ENCODE results near the gene CWH43. TPM values are rescaled to one million over a fixed set of nuclear protein-coding genes. Genes with fewer than 3 reads are reported as not detected.
"Not testable (repeated sequence)": the region's sequence is repeated elsewhere in the genome, so short reads cannot be mapped to it uniquely, and the experiment has no call there.

Gene CWH43
- total RNA-seq, 1 donor from 2014 or later, result not detected

DNA sequence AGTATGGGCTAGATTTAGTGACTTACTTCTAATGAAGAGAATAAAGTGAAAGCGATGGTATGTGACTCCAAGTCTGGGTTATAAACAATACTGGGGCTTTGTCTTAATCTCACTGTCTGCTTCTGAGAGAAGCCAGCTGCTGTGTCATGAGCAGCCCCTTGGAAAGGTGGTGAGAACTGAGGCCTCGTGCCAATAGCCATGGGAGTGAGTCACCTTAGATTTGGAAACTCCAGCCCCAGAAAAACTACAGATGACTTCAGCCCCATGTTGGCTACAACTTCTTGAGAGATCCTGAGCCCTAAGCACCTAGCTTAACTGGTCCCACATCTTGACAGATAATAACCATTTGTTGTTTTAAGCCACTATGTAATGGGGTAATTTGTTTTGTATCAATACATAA is 77.6 kb downstream of the CWH43 start:
- ATAC-seq (no peak), DNase-seq (ENCODE audit: missing footprints) (no peak)
- intact Hi-C loops (cut with DNase I), result no loop called here

DNA sequence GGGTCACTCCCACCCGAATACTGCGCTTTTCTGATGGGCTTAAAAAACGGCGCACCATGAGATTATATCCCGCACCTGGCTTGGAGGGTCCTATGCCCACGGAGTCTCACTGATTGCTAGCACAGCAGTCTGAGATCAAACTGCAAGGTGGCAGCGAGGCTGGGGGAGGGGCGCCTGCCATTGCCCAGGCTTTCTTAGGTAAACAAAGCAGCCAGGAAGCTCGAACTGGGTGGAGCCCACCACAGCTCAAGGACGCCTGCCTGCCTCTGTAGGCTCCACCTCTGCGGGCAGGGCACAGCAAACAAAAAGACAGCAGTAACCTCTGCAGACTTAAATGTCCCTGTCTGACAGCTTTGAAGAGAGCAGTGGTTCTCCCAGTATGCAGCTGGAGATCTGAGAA is 86.1 kb downstream of the CWH43 start:
- intact Hi-C loops (cut with DNase I); ATAC-seq; DNase-seq (ENCODE audit: missing footprints): not testable (repeated sequence)

DNA sequence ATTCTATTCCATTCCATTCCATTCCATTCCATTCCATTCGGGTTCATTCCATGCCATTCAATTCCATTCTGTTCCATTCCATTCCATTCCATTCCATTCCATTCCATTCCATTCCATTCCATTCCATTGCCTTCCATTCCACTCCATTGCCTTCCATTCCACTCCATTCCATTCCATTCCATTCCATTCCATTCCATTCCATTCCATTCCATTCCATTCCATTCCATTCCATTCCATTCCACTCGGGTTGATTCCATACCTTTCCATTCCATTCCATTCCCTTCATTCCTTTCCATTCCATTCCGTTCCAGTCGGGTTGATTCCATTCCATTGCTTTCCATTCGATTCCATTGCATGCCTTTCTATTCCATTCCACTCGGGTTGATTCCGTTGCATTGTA is 105.8 kb downstream of the CWH43 start:
- DNase-seq (ENCODE audit: missing footprints); intact Hi-C loops (cut with DNase I): not testable (repeated sequence)
- peak; percentile 51 for ATAC-seq

DNA sequence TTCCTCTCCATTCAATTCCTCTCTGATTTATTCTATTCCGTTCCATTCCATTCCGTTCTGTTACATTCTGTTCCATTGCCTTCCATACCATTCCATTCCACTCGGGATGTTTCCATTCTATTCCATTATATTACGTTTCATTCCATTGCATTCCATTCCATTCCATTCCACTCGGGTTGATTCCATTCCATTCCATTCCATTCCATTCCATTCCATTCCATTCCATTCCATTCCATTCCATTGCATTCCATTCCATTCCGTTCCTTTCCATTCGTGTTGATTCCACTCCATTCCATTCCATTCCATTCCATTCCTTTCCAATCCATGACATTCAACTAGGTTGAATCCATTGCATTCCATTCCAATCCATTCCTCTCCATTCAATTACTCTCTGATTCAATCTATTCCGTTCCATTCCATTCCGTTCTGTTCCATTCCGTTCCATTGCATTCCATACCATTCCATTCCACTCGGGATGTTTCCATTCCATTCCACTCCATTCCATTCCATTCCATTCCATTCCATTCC is 106.6 kb downstream of the CWH43 start:
- intact Hi-C loops (cut with DNase I), result not testable (repeated sequence)

DNA sequence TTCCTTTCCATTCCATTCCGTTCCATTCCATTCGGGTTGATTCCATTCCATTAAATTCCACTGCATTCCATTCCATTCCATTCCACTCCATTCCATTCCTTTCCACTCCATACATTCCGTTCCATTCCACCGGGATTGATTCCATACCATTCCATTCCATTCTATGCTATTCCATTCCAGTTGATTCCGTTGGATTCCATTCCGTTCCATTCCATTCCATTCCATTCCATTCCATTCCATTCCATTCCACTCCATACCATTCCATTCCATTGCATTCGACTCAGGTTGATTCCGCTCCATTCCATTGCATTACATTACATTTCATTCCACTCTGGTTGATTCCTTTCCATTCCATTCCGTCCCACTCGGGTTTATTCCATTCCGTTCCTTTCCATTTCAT is 110.1 kb downstream of the CWH43 start:
- intact Hi-C loops (cut with DNase I); DNase-seq (ENCODE audit: missing footprints); ATAC-seq: not testable (repeated sequence)

More for the DNA sequence above, 106.6 kb downstream of the CWH43 start:
- peak; percentile 85 for ATAC-seq
- not testable (repeated sequence) for DNase-seq (ENCODE audit: missing footprints)

DNA sequence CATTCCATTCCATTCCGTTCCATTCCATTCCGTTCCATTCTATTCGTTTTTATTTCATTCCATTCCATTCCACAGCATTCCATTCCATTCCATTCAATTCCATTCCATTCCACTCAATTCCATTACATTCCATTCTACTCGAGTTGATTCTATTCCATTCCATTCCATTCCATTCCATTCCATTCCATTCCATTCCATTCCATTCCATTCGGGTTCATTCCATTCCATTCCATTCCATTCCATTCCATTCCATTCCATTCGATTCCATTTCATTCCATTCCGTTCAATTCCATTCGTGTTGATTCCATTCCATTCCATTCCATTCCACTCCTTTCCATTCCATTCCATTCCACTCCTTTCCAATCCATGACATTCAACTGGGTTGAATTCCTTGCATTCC is 110.6 kb downstream of the CWH43 start:
- intact Hi-C loops (cut with DNase I); DNase-seq (ENCODE audit: missing footprints): not testable (repeated sequence)
- ATAC-seq, result peak; percentile 54

DNA sequence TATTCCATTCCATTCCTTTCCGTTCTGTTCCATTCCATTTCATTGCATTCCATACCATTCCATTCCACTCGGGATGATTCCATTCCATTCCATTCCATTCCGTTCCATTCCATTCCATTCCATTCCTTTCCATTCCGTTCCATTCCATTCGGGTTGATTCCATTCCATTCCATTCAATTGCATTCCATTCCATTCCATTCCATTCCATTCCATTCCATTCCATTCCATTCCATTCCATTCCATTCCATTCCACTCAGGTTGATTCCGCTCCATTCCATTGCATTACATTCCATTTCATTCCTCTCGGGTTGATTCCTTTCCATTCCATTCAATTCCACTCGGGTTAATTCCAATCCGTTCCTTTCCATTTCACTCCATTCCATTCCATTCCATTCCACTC is 111.0 kb downstream of the CWH43 start:
- intact Hi-C loops (cut with DNase I), result not testable (repeated sequence)
- peak; percentile 57 for ATAC-seq

DNA sequence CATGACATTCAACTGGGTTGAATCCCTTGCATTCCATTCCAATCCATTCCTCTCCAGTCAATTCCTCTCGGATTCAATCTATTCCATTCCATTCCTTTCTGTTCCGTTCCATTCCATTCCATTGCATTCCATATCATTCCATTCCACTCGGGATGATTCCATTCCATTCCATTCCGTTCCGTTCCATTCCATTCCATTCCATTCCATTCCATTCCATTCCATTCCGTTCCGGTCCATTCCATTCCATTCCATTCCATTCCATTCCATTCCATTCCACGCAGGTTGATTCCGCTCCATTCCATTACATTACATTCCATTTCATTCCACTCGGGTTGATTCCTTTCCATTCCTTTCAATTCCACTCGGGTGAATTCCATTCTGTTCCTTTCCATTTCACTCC is 111.4 kb downstream of the CWH43 start:
- ATAC-seq; intact Hi-C loops (cut with DNase I); DNase-seq (ENCODE audit: missing footprints): not testable (repeated sequence)

More for the DNA sequence above, 111.0 kb downstream of the CWH43 start:
- not testable (repeated sequence) for DNase-seq (ENCODE audit: missing footprints)

DNA sequence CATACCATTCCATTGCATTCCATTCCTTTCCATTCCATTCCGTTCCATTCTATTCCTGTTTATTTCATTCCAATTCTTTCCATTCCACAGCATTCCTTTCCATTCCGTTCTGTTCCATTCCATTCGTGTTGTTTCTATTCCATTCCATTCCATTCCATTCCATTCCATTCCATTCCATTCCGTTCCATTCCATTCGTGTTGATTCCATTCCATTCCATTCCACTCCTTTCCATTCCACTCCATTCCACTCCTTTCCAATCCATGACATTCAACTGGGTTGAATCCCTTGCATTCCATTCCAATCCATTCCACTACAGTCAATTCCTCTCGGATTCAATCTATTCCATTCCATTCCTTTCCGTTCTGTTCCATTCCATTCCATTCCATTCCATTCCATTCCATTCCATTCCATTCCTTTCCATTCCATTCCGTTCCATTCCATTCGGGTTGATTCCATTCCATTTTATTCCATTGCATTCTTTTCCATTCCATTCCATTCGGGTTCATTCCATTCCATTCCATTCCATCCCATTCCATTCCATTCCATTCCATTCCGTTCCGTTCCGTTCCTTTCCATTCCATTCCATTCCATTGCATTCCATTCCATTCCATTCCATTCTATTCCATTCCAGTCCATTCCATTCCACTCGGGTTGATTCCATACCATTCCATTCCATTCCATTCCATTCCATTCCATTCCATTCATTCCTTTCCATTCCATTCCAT is 112.1 kb downstream of the CWH43 start:
- DNase-seq (ENCODE audit: missing footprints); intact Hi-C loops (cut with DNase I): not testable (repeated sequence)
- ATAC-seq, result peak; percentile 18

DNA sequence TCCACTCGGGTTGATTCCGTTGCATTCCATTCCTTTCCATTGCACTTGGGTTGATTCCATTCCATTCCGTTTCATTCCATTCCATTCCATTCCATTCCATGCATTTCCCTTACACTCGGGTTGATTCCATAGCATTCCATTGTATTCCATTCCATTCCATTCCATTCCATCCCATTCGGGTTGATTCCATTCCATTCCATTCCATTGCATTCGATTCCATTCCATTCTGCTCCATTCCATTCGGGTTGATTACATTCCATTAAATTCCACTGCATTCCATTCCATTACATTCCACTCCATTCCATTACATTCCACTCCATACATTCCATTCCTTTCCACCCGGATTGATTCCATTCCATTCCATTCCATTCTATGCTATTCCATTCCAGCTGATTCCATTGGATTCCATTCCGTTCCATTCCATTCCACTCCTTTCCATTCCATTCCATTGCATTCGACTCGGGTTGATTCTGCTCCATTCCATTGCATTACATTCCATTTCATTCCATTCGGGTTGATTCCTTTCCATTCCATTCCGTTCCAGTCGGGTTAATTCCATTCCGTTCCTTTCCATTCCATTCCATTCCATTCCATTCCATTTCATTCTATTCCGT is 113.9 kb downstream of the CWH43 start:
- DNase-seq (ENCODE audit: missing footprints); ATAC-seq; intact Hi-C loops (cut with DNase I): not testable (repeated sequence)

DNA sequence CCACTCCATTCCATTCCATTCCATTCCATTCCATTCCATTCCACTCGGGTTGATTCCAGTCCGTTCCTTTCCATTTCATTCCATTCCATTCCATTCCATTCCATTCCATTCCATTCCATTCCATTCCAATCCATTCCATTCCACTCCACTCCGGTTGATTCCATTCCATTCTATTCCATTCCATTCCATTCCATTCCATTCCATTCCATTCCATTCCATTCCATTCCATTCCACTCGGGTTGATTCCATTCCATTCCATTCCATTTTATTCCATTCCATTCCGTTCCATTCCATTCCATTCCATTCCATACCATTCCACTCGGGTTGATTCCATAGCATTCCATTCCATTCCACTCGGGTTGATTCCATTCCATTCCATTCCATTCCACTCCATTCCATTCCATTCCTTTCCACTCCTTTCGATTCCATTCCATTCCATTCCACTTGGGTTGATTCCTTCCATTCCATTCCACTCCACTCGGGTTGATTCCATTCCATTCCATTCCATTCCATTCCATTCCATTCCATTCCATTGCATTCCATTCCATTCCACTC is 116.3 kb downstream of the CWH43 start:
- intact Hi-C loops (cut with DNase I), result not testable (repeated sequence)
- peak; percentile 54 for ATAC-seq

DNA sequence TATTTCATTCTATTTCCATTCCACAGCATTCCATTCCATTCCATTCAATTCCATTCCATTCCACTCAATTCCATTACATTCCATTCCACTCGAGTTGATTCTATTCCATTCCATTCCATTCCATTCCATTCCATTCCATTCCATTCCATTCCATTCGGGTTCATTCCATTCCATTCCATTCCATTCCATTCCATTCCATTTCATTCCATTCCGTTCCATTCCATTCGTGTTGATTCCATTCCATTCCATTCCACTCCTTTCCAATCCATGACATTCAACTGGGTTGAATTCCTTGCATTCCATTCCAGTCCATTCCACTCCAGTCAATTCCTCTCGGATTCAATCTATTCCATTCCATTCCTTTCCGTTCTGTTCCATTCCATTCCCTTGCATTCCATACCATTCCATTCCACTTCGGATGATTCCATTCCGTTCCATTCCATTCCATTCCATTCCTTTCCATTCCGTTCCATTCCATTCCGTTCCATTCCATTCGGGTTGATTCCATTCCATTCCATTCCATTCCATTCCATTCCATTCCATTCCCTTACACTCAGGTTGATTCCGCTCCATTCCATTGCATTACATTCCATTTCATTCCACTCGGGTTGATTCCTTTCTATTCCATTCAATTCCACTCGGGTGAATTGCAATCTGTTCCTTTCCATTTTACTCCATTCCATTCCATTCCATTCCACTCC is 117.5 kb downstream of the CWH43 start:
- intact Hi-C loops (cut with DNase I); DNase-seq (ENCODE audit: missing footprints): not testable (repeated sequence)
- peak; percentile 36 for ATAC-seq

More for the DNA sequence above, 116.3 kb downstream of the CWH43 start:
- not testable (repeated sequence) for DNase-seq (ENCODE audit: missing footprints)

DNA sequence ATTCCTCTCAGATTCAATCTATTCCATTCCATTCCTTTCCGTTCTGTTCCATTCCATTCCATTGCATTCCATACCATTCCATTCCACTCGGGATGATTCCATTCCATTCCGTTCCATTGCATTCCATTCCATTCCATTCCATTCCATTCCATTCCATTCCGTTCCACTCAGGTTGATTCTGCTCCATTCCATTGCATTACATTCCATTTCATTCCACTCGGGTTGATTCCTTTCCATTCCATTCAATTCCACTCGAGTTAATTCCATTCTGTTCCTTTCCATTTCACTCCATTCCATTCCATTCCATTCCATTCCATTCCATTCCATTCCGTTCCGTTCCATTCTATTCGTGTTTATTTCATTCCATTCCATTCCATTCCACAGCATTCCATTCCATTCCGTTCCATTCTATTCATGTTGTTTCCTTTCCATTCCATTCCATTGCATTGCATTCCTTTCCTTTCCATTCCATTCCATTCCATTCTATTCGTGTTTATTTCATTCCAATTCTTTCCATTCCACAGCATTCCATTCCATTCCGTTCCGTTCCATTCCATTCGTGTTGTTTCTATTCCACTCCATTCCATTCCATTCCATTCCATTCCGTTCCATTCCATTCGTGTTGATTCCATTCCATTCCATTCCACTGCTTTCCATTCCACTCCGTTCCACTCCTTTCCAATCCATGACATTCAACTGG is 118.3 kb downstream of the CWH43 start:
- intact Hi-C loops (cut with DNase I); DNase-seq (ENCODE audit: missing footprints); ATAC-seq: not testable (repeated sequence)

DNA sequence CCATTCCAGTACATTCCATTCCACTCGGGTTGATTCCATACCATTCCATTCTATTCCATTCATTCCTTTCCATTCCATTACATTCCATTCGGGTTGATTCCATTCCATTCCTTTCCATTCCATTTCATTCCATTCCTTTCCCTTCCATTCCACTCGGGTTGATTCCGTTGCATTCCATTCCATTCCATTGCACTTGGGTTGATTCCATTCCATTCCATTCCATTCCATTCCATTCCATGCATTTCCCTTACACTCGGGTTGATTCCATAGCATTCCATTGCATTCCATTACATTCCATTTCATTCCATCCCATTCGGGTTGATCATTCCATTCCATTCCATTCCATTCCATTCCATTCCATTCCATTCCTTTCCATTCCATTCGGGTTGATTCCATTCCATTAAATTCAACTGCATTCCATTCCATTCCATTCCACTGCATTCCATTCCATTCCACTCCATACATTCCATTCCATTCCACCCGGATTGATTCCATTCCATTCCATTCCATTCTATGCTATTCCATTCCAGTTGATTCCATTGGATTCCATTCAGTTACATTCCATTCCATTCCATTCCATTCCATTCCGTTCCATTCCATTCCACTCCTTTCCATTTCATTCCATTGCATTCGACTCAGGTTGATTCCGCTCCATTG is 119.3 kb downstream of the CWH43 start:
- ATAC-seq; intact Hi-C loops (cut with DNase I); DNase-seq (ENCODE audit: missing footprints): not testable (repeated sequence)

DNA sequence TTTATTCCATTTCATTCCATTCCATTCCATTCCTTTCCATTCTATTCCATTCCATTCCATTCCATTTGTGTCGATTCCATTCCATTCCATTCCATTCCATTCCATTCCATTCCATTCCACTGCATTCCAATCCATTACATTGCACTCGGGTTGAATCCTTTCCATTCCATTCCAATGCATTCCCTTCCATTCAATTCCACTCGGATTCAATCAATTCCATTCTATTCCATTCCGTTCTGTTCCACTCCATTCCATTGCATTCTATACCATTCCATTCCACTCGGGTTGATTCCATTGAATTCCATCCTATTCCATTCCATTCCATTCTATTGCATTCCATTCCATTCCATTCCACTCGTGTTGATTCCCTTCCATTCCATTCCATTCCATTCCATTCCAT is 121.2 kb downstream of the CWH43 start:
- intact Hi-C loops (cut with DNase I); DNase-seq (ENCODE audit: missing footprints); ATAC-seq: not testable (repeated sequence)

DNA sequence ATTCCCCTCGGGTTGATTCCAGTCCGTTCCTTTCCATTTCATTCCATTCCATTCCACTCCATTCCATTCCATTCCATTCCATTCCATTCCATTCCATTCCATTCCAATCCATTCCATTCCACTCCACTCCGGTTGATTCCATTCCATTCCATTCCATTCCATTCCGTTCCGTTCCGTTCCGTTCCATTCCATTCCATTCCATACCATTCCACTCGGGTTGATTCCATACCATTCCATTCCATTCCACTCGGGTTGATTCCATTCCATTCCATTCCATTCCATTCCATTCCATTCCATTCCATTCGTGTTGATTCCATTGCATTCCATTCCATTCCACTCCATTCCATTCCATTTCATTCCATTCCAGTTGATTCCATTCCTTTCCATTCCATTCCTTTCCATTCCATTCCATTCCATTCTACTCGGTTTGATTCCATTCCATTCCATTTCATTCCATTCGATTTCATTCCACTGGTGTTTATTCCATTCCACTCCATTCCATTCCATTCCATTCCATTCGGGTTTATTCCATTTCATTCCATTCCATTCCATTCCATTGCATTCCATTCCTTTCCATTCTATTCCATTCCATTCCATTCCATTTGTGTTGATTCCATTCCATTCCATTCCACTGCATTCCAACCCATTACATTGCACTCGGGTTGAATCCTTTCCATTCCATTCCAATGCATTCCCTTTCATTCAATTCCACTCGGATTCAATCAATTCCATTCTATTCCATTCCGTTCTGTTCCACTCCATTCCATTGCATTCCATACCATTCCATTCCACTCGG is 122.3 kb downstream of the CWH43 start:
- intact Hi-C loops (cut with DNase I); DNase-seq (ENCODE audit: missing footprints): not testable (repeated sequence)
- peak; percentile 78 for ATAC-seq

DNA sequence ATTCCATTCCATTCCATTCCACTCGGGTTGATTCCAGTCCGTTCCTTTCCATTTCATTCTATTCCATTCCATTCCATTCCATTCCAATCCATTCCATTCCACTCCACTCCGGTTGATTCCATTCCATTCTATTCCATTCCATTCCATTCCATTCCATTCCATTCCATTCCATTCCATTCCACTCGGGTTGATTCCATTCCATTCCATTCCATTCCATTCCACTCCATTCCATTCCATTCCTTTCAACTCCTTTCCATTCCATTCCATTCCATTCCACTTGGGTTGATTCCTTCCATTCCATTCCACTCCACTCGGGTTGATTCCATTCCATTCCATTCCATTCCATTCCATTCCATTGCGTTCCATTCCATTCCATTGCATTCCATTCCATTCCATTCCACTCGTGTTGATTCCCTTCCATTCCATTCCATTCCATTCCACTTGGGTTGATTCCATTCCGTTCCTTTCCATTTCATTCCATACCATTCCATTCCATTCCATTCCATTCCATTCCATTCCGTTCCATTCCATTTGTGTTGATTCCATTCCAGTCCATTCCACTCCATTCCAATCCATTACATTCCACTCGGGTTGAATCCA is 123.6 kb downstream of the CWH43 start:
- ATAC-seq, result peak; percentile 66
- intact Hi-C loops (cut with DNase I); DNase-seq (ENCODE audit: missing footprints): not testable (repeated sequence)
